Measurements from ENCODE around the gene RTP2.
"Not testable (repeated sequence)": the region's sequence is repeated elsewhere in the genome, so short reads cannot be mapped to it uniquely, and the experiment has no call there.

The RTP2 gene

DNA sequence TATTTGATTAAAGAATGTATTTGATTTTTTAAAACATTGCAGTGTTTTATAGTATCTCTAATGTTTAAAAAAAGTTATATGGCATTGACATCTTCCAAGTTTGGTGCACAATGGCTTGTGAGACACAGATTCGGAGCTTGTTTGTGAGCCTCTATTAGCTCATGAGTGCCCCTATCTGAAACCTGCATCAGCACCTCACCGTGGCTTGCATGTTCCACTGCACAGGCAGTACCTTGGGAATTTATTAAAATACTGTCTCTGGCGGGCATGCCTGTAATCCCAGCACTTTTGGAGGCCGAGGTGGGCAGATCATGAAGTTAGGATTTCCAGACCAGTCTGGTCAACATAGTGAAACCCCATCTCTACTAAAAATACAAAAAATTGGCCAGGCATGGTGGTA is 6.8 kb upstream of the RTP2 start:
- no peak for DNase-seq

DNA sequence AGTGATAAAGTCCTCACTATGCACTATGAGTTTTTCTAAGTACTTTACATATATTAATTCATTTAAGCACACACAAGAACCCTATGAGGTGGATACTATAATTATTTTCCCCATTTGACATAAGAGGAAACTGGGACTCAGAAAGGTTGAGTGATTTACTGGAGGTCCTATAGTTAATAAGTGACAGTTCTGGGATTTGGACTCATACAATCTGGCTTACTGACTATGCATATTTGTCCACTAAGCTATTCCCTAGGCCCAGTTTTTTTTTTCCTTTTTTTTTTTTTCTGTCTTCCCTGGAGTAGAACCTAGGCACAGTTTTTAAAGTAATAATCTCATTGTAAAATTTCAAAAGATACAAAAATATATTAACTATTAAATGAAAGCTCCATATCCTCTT is 6.3 kb upstream of the RTP2 start:
- no peak for DNase-seq

DNA sequence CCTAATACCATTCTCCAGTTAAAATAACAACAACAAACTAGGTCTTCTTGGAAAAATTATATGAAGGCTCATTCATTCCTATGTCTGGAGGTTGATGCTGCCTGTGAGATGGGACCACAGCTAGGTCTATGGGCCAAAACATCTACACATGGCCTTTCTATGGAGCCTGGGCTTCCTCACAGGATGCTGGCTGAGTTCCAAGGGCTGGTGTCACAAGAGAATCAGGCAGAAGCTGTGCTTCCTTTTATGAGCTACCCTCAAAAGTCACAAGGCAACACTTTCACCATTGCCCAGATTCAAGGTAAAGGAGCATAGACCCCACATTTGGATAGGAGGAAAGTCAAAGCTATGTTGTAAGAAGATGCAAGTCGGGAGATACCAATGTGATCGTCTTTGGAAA is 4.6 kb upstream of the RTP2 start:
- DNase-seq: no peak

DNA sequence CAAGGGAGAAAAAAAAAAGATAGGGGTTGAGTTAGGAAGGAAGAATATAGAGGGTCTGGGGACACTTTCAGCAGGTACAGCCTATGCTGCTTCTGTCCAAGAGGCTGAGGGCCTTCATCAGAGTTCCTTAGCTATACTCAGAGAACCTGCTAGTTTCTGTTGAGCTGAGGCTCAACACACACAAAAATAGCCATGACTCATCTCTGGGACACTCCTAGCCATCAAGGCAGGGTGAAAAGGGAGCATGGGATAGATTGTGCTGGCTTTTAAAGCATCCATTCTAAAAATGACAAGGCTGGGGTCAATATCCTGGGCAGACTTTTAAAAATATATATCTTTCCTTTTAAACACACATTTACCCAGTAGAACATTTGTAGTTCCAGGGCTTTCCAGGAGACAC is 2.8 kb upstream of the RTP2 start:
- DNase-seq: no peak

DNA sequence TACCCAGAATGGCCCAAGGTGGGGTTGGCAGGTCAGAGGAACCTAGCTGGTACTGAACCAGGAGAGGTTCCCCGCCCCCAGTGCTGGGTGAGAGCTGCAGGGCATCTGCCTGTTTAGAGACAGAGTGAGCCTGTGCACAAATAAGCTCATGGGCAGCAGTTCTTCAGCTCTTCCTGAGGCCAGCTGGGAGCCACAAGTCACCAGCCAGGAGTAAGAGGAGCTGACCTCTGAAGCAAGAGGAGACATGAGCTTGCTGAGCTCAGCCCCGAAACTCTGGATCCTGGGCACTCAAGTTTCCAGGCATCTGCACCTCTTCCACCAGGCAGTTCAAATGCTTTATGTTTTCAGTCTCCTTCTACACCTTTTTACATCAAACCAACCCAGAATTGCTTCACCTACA is 2.1 kb downstream of the RTP2 start:
- no peak for DNase-seq

DNA sequence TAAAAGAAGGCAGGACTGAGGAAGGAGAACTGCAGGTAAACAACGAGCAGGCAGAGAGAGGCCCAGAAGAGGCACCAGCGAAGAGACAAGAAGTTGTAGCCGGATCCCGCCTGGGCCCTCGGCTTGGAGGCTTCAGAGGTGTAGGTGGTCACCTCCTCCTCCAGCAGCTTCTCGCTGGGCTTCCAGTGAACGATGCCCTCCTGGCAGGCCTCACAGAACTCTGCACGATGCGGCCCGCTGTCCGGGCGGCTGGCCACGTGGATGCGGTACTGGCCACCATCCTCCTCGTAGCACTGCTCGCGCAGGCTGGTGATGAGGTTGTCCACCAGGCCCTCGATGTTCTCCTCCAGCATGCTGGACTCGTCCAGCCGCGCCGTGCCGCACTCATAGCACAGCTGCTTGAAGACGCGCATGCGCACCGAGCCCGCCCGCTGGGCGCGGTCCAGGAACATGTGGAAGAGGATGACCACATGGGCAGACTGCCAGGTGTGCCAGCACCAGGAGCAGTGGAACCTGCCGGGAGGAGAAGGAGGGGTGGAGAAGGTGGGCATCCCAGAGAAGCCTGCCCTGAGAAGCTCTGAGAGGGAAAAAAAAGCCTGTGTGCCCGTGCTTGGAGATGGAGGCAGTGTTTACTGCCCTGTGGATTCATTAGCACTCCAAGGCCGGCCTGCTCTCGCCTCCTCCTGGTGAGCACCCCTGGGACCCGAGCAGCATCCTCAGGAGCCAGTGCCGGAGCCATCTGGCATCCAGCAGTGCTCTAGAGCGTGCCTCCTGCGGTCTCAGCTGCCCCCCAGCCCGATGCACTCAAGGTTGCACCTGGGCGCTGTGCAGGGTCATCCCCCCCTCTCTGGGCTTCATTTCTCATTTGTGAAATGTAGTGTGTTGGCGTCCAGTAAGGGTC is 3.6 kb downstream of the RTP2 start:
- DNase-seq: no peak

DNA sequence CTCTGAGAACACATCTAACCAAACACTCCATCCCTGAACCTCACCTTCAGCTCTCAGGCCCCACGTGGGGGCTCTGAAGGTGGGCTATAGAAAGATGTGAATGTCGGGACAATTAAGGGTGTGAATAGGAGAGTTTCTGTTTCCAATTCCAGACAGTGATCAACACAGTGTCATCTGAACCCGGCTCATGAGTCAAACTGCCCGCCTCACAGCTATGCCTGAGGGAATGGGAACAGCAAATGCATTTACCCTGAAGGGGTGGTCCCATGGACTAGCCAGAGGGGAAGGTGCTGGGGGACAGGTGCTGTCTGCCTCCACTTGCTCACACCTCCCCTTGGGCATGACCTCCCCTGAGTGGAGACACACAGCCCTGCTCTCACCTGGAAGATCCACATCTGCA is 6.3 kb downstream of the RTP2 start:
- DNase-seq: no peak

DNA sequence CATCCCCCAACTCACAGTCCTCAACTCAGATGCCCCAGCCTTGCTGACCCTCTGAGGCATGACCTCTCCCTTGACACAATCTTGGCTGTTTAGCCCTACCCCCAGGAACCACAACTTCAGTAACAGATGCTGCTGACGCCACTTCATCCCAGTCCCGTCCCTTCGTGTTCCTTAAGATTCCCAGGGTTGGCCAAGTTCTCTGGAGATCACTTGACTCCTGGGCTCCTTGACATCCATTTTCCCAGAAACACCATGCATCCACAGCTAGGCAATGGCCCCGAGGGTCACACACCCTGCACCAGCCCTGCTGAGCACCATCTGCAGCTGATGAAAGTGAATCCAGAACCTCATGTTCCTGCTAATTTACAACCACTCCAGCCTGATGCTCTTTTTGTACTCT is 6.9 kb downstream of the RTP2 start:
- DNase-seq: no peak

DNA sequence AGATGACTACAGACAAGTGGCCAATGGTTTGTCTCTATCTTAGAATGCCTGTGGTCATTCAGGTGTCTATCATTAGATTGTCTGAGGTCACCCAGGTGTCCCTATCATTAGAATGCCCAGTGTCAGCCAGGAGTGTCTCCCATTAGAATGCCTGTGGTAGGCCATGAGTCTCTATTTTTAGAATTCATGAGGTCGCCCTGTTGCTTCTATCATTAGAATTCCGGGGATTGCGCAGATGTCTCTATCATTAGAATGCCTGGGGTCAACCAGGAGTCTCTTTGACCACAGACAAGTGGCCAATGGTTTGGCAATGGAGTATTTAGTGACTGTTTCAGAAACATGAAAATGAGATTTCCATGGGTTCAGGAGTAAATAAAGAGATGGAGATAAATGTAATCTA is 7.6 kb downstream of the RTP2 start:
- no peak for DNase-seq

DNA sequence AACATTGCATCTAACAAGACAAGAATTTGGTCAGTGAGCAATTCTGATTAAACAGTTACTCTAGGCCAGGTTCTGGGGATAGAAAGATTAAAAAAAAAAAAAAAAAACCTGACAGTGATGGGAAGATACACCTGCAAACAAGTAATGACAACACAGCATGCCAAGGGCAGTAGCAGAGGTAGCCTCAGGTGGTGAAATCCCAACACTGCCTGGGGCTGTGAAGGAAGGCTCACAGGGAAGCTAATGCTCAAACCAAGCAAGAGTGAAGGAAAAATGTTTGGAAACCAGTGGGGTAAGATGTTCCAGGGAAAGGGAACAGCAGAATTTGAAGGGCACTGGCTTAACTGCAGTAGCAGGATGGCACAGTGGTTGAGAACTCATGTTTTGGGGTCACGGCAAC is 8.9 kb downstream of the RTP2 start:
- no peak for DNase-seq

DNA sequence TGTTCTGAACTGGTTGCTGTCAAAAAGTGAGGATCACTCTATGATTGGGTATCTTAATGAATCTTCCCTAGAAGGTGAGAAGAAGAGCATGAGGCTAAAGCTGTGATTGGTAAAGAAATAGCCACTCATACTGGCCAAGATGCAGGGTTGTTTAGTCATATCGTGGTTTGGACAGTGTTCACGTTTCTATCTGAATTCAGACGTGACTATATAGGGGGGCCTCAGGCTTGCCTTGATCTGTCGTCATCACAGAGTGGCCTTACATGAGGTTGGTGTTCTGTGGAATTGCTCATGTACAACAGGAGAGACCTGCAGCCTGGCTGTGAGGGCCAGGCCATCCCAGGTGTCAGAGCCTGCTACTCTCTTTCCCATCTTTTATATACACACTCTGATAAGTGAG is 12.4 kb downstream of the RTP2 start:
- DNase-seq: no peak

DNA sequence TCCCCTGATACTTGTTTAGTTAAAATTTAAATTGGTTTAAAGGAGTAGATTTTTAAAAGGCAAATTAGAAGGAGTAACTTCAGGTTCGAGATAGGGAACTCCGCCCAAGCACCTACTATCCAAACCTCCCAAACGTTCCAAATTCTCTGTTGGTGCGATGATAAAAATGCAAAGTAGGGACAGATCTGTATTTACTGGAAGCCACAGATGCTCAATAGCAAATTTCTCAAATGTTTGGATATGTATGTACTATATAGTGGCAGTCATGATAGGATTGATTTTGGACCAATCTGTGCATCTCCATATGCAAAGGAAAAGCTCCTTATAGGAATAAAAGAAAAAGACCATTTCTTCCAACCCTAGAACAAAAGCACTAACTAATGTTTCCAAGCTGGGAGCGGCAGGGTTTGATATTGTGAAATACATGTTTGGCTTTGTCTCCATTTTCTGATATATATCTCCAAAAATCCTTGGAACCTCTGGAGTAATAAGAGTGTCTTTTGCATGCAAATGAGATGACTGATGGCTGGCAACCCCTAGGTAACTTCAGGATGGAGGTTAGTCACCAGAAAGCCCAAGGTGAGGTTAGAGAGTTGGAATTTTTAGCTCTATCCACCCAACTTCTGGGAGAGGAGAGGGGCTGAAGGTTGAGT is 15.6 kb downstream of the RTP2 start:
- DNase-seq: no peak

DNA sequence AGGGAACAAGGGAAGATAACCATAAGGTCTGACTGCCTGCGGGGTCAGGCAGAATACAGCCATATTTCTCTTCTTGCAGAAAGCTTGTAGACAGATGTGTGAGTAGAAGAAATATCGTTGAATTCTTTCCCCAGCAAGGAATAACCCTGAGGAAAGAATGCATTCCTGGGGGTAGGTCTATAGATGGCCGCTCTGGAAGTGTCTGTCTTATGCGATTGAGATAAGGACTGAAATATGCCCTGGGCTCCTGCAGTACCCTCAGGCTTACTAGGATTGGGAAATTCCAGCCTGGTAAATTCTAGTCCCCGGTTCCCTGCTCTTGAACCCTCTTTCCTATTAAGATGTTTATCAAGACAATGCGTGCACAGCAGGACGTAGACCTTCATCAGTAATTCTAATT is 16.4 kb downstream of the RTP2 start:
- no peak for DNase-seq

DNA sequence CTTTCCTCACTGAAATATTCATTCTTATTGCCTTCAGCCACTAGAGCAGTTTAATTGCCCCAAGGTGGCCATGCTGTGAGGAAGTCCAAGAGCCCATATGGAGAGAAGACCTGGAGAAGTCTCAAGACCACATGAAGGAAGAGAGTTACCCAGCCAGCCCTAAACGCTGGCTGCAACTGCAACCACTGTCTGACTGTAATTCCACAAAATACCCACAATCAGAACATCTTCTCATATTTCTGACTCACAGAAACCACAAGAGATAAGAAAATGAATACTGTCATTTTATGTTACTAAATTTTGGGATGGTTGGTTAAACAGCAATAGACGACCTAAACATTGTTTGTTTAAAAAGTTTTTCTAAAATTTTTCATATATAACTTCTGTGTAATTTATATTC is 17.5 kb downstream of the RTP2 start:
- no peak for DNase-seq

DNA sequence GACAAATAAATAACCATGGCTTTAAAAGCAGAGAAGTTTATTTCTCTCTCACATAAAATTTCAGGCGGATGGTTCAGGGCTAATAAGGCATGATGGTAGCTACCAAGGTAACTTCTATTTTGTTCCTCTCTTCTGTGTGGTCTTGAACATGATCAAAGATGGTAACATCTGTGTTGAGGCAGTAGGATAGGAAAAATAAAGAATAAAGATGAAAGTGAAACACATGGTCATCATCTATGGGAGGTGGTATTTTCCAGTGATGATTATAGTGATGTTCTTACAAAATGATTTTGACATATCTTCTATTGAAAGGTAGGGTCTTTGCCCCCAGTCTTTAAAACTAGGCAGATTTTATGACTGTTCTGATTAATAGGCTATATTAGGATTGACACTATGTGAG is 17.9 kb downstream of the RTP2 start:
- no peak for DNase-seq

DNA sequence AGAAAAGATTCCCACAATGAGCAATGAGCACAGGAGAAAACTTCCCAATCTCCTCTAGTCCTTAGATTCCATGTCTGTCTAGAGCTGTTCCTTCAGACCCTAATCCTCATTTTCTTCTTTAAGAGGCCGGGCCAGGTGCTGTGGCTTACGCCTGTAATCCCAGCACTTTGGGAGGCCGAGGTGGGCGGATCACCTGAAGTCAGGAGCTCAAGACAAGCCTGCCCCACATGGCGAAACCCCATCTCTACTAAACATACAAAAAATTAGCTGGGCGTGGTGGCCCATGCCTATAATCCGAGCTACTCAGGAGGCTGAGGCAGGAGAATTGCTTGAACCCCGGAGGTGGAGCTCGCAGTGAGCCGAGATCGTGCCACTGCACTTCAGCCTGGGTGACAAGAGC is 20.6 kb downstream of the RTP2 start:
- DNase-seq: not testable (repeated sequence)

DNA sequence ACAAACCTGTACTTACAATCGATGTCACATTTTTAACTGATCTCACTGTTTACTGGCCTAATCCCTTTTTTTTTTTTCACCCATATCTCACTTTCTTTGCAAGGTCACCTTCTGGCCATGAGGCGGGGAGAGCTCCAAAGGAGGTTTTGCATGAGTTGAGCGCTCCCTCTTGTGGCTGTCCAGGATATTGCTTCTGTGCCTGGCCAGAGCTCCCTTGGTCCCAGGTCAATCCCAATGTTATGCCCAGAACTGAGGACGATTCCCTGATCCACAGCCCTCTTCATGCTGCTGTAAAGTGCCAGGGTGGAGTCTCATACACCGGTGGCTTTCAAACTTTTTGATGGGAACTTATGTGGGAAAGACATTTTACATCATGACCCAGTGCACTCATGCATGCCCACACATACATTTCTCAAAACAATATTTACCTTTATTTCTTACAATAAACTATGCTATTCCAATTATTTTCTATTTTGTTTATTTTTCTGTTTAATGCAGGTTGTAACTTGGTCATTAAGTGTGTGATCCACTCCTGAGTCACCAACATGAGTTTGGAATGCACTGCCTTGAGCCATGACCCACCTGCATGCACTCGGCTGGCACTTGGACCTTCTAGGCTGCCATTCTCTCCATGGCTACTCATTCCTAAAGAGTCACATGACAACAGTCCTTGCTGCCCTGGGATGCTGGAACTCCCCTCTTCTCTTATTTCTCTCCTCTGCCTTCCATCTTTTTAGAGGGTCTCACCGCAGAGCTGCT is 22.5 kb downstream of the RTP2 start:
- peak; percentile 9 for DNase-seq

DNA sequence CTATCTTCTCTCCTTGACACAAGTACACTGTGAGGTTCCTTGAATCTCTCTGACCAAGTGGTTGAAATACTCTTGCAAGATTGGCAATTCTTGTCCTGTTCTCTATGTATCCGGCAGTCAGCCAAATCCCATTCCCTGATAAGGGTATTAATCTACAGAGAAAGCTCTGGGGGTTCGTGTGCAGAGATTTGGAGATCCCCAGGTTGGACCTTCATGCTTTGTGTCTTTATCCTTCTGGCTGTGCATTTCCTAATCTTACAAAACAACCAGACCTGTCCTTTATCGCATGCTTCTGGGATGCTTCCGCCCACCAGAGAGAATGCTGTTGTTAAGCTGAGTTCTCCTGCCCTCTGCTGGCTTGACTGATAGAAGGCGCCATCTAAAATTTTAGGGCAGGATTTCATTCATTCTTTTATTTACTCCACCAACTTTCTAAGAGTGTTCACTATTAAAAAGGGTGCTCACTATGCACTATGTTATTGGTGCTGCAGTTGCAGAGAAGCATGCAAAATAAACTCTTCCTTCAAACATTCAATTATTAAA is 23.6 kb downstream of the RTP2 start:
- no peak for DNase-seq

DNA sequence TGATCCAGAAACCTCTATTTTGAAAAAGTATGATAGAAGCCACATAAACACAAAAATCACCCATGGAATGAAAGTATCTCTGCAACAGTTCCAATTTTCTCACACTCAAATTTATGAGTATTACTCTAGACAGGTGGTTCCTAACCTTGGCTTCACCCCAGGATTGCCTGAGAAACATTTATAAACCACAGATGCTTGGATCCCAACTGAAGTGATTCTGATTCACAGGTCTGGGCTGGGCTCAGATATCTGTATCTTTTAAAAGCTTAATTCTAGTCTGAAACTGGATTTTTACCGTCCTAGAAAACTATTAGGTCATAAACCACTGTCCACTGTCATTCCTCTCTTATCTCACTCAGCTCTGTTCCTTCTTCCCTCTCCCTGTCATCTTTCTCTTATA is 24.8 kb downstream of the RTP2 start:
- DNase-seq: no peak

DNA sequence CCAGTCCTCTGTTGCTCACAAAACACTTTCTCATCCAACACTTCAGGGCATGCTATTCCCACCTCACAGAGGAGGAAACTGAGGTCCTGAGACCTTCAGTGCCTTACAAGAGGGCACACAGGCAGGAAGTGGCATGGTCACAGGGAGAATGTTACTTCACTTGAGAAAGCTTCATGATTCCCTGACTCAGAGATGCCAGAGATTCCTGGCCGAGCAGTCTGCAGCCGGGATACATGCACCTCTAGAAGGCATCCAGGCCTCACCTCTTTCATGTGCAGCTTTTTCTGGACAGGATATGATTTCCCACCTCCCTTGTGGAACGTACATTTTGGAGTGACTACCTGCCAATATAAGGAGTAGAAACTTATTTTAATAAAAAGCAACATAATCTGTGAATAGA is 29.3 kb downstream of the RTP2 start:
- DNase-seq: no peak

DNA sequence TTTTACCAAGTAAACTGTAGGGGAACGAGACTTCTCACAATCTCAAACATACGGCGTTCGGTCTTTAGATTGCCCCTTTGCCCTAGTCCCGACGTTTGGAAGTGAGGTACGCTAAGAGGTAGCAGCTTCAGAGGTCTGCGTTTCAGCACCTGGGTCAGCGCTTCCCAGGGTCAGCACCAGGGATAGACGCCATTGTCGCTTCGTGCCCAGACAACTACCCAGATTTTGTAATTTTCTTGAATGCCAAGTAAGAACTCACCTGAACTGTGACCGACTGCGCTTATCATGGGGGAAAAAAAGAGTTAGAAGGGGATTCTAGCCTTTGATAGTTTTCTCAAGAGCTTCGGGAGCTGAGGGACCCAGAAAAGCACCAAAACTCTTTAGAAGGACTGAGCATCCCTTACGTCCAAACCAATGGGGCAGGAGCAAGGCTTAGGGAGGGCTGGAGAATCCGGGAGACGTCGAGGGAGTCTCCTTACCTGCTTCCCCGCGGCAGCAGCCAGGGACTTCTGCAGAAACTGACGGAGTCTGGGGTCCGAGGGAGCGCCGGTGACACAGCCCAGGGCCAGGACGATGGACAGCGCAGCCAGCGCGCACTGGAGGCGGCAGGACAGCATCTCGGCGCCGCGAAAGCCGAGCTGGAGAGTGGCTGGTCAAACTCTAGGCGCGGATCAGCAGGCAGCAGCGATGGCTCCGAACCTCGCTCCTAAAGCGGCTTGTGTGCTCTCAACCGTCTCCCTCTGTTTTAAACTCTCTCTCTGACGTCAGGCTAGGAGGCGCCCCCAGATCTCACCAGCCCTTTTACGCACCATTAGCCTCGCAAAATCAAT is 32.5 kb downstream of the RTP2 start, which contains the start of gene SST:
SST (minus strand) TSS at position 720 of the 830 bp plus-strand sequence; CDS start at position 617, 103 bp downstream.
- DNase-seq: no peak

DNA sequence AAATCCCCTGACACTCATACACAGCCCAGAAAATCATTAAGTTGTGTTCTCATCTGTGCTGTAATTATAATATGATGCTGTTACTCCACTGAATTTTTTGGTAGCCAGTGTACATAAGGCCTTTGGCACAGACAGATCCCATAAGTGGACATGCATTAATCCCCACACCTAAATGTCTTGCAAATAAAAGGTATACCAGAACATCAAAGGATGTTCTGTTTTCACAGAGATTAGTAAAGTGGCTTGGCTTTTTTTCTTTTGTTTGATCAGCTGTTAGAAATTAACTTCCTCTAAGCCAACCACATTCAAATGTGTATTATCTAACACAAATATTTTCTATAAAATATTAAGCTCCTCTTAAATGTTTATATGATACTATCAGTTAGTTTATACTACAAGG is 34.8 kb downstream of the RTP2 start:
- no peak for DNase-seq
